GM12801 (cell line): ENCODE data around the gene NPBWR2.

Experiments used
- CTCF ChIP-seq: IDR thresholded peaks from one replicate; pipeline ENCODE4 v1.5.1; 2011; ENCODE audit warnings: control low read depth; ENCODE audit not compliant: insufficient read length; ENCODE audit errors: extremely low read depth

Gene NPBWR2

GRCh38 chr20:64106981-64107735 is at the start of gene NPBWR2:
Gene NPBWR2, minus strand, starts transcription at chr20:64107565. Its CDS starts 734 bp downstream, at chr20:64106831.
- no peak for TF ChIP-seq CTCF

GRCh38 chr20:64156136-64156885 is 48.9 kb upstream of the NPBWR2 start:
- TF ChIP-seq CTCF = no peak

- no peak for TF ChIP-seq CTCF
Measured at GRCh38 chr20:64155258-64156135, 48.1 kb upstream of the NPBWR2 start.

- TF ChIP-seq CTCF = no peak
Measured at GRCh38 chr20:64154590-64155257, 47.4 kb upstream of the NPBWR2 start.

GRCh38 chr20:64153861-64154589 is 46.7 kb upstream of the NPBWR2 start:
- TF ChIP-seq CTCF = no peak

GRCh38 chr20:64153410-64153809 is 46.0 kb upstream of the NPBWR2 start:
- no peak for TF ChIP-seq CTCF
